ENCODE results near the gene CASP2.

Gene CASP2

GRCh38 chr7:143315776-143316175 lies 27.6 kb downstream of the CASP2 start, which contains the start of gene CLCN1:
TSS of gene CLCN1 (plus strand) at chr7:143316111. CDS start at chr7:143316213, 102 bp downstream.
- H3K9me2 ChIP-seq (replicated peaks; ENCODE audit: insufficient read depth, low read length) = no peaks in the 10 kb centered on the region
- no peaks in the 10 kb centered on the region for H3K79me2 ChIP-seq (ENCODE audit: insufficient read depth, low read length)
- no peak for TF ChIP-seq CTCF (IDR thresholded peaks at IDR 0.05; ENCODE audit: insufficient read depth, low read length, poor library complexity, severe bottlenecking)
- no peak for TF ChIP-seq EZH2phosphoT487 (conservative IDR thresholded peaks at IDR 0.05; ENCODE audit: low read length)
- no peak within 1 kb of the TSS for H3K9ac ChIP-seq (ENCODE audit: low read length)
- H4K20me1 ChIP-seq (ENCODE audit: low read depth, low read length) = no peaks in the 10 kb centered on the region
- H3K27ac ChIP-seq (ENCODE audit: low read depth, low read length) = no peak within 1 kb of the TSS
- H3F3A ChIP-seq (ENCODE audit: insufficient read depth) = 0 out of 2 replicates have a peak, but pooled peaks cover 3% of the 10 kb centered on the region
- H3K4me3 ChIP-seq (ENCODE audit: insufficient read depth, low read length, poor library complexity, severe bottlenecking) = no peak within 1 kb of the TSS
- H3K9me3 ChIP-seq (ENCODE audit: insufficient read depth, low read length) = no peaks in the 10 kb centered on the region
- H3K27me3 ChIP-seq (ENCODE audit: low read length) = no peaks in the 10 kb centered on the region
- no peaks in the 10 kb centered on the region for H3K36me3 ChIP-seq (ENCODE audit: low read length)
- H2AFZ ChIP-seq (ENCODE audit: low read depth, low read length, severe bottlenecking) = no peak within 1 kb of the TSS
- no peak within 1 kb of the TSS for H3K4me2 ChIP-seq (ENCODE audit: low read depth, low read length, poor library complexity, severe bottlenecking)

GRCh38 chr7:143316492-143316891 lies 28.3 kb downstream of the CASP2 start:
- Histone ChIP-seq H3K27me3 (ENCODE audit: low read length) (no peaks in the 10 kb centered on the region), H3K9ac (ENCODE audit: low read length) (no peak overlapping the region), H4K20me1 (ENCODE audit: low read depth, low read length) (no peaks in the 10 kb centered on the region), H3K9me2 (replicated peaks; ENCODE audit: insufficient read depth, low read length) (no peaks in the 10 kb centered on the region), H3F3A (ENCODE audit: insufficient read depth) (0 out of 2 replicates have a peak, but pooled peaks cover 3% of the 10 kb centered on the region), H3K9me3 (ENCODE audit: insufficient read depth, low read length) (no peaks in the 10 kb centered on the region), H2AFZ (ENCODE audit: low read depth, low read length, severe bottlenecking) (no peak overlapping the region), H3K4me2 (ENCODE audit: low read depth, low read length, poor library complexity, severe bottlenecking) (no peak overlapping the region), H3K27ac (ENCODE audit: low read depth, low read length) (no peak overlapping the region), H3K36me3 (ENCODE audit: low read length) (no peaks in the 10 kb centered on the region), H3K4me3 (ENCODE audit: insufficient read depth, low read length, poor library complexity, severe bottlenecking) (no peak overlapping the region), H3K79me2 (ENCODE audit: insufficient read depth, low read length) (no peaks in the 10 kb centered on the region)
- no peak for TF ChIP-seq EZH2phosphoT487 (conservative IDR thresholded peaks at IDR 0.05; ENCODE audit: low read length)
- no peak for TF ChIP-seq CTCF (IDR thresholded peaks at IDR 0.05; ENCODE audit: insufficient read depth, low read length, poor library complexity, severe bottlenecking)

GRCh38 chr7:143318661-143319060 lies 30.5 kb downstream of the CASP2 start:
- no peak overlapping the region for H2AFZ ChIP-seq (ENCODE audit: low read depth, low read length, severe bottlenecking)
- no peaks in the 10 kb centered on the region for H4K20me1 ChIP-seq (ENCODE audit: low read depth, low read length)
- H3K79me2 ChIP-seq (ENCODE audit: insufficient read depth, low read length) = no peaks in the 10 kb centered on the region
- no peaks in the 10 kb centered on the region for H3K36me3 ChIP-seq (ENCODE audit: low read length)
- H3K9me2 ChIP-seq (replicated peaks; ENCODE audit: insufficient read depth, low read length) = no peaks in the 10 kb centered on the region
- TF ChIP-seq EZH2phosphoT487 (conservative IDR thresholded peaks at IDR 0.05; ENCODE audit: low read length) (no peak), CTCF (IDR thresholded peaks at IDR 0.05; ENCODE audit: insufficient read depth, low read length, poor library complexity, severe bottlenecking) (no peak)
- H3F3A ChIP-seq (ENCODE audit: insufficient read depth) = no peaks in the 10 kb centered on the region
- H3K4me3 ChIP-seq (ENCODE audit: insufficient read depth, low read length, poor library complexity, severe bottlenecking) = no peak overlapping the region
- H3K4me2 ChIP-seq (ENCODE audit: low read depth, low read length, poor library complexity, severe bottlenecking) = no peak overlapping the region
- H3K27me3 ChIP-seq (ENCODE audit: low read length) = no peaks in the 10 kb centered on the region
- H3K9me3 ChIP-seq (ENCODE audit: insufficient read depth, low read length) = no peaks in the 10 kb centered on the region
- no peak overlapping the region for H3K27ac ChIP-seq (ENCODE audit: low read depth, low read length)
- H3K9ac ChIP-seq (ENCODE audit: low read length) = no peak overlapping the region

All from SU-DHL-6 (cell line).